HepG2 (cell line): ENCODE measurements around the gene SLC26A9. TPM values are rescaled to one million over a fixed set of nuclear protein-coding genes. Genes with fewer than 3 reads are reported as not detected.

Experiments
- ATAC-seq: fragments of 200-7000 bp; cut with Tn5 transposase; 3 replicates; pipeline ENCODE4 v1.9.1; 2020; ENCODE audit warnings: mild to moderate bottlenecking, moderate library complexity
- BruUV-seq: library from RNA; stranded (reverse); fragments of 400-500 nt; replicated peaks from 2 replicates; lab custom pipeline; 2021; lab: Mats Ljungman, UMichigan
- CTCF ChIA-PET: fragments of 300-600 bp; formaldehyde crosslinking; extraction: SDS; loops from one replicate; lab custom pipeline; 2021; ENCODE audit warnings: low total read pairs, inconsistent platforms, low intra/inter-chr PET ratio; lab: Yijun Ruan, JAX
- POLR2A ChIA-PET: fragments of 350-600 bp; sonication (Branson Sonifier 250); formaldehyde crosslinking; loops from one replicate; lab custom pipeline; 2020; ENCODE audit warnings: antibody characterized with exemption, inconsistent platforms; lab: Yijun Ruan, JAX
- DNase-seq: peaks from one replicate; pipeline ENCODE4 v3.0.0-alpha.2; 2015; ENCODE audit warnings: low spot score
- FAIRE-seq: peaks from 3 replicates; lab custom pipeline; 2011; peaks lifted over from hg19 to GRCh38; lab: Jason Lieb, UNC
- H2AFZ ChIP-seq: one replicate; pipeline ENCODE4 v1.6.1; 2011; ENCODE audit warnings: low read length, inconsistent platforms
- H3K27ac ChIP-seq: fragments of 300-600 bp; 3 replicates; pipeline ENCODE4 v1.8.0; 2011; ENCODE audit warnings: mixed run types, mild to moderate bottlenecking, mixed read lengths, low read length, inconsistent platforms; ENCODE audit not compliant: insufficient read depth; ENCODE audit errors: extremely low read length
- H3K27me3 ChIP-seq, 2 experiments: fragments of 200-600 bp in 1 of 2; 2 replicates in 1 of 2; 3 replicates in 1 of 2; pipeline versions ENCODE4 v1.6.0 to v1.8.0; 2011; ENCODE audit warnings: low read length in 2 of 2, mild to moderate bottlenecking in 2 of 2, moderate library complexity in 2 of 2, inconsistent platforms in 1 of 2; ENCODE audit not compliant: insufficient read depth in 2 of 2, control insufficient read depth in 1 of 2
- H3K36me3 ChIP-seq, 2 experiments: fragments of 200-600 bp in 1 of 2; replicated peaks in 1 of 2; 2 replicates in 1 of 2; 3 replicates in 1 of 2; pipeline versions ENCODE4 v1.5.1 to v1.8.0; 2011; ENCODE audit warnings: low read length in 2 of 2, inconsistent platforms in 1 of 2; ENCODE audit not compliant: insufficient read depth in 2 of 2, control insufficient read depth in 1 of 2
- H3K4me1 ChIP-seq: 2 replicates; pipeline ENCODE4 v1.5.1; 2012; ENCODE audit warnings: low read length, inconsistent platforms; ENCODE audit not compliant: insufficient read depth
- H3K4me2 ChIP-seq: 2 replicates; pipeline ENCODE4 v1.6.0; 2011; ENCODE audit warnings: low read depth, low read length, inconsistent platforms
- H3K4me3 ChIP-seq, 3 experiments: fragments of 200-600 bp in 1 of 3; sonication (generic), shearing (Covaris generic) in 1 of 3; replicated peaks in 1 of 3; 2 replicates each; pipeline ENCODE4 v1.5.1; 2011 to 2016; ENCODE audit warnings: low read length in 3 of 3, inconsistent platforms in 2 of 3, low read depth in 2 of 3, mild to moderate bottlenecking in 2 of 3, control low read depth in 1 of 3, mixed read lengths in 1 of 3; ENCODE audit not compliant: insufficient read depth in 1 of 3
- H3K79me2 ChIP-seq: one replicate; pipeline ENCODE4 v1.6.1; 2011; ENCODE audit warnings: low read length, inconsistent platforms; ENCODE audit not compliant: insufficient read depth
- H3K9ac ChIP-seq: 2 replicates; pipeline ENCODE4 v1.6.0; 2011; ENCODE audit warnings: mild to moderate bottlenecking, low read depth, low read length, inconsistent platforms; ENCODE audit not compliant: insufficient read depth
- H3K9me3 ChIP-seq: 2 replicates; pipeline ENCODE4 v1.5.1; 2012; ENCODE audit warnings: mild to moderate bottlenecking, low read length
- H4K20me1 ChIP-seq: 2 replicates; pipeline ENCODE4 v1.6.0; 2011; ENCODE audit warnings: inconsistent platforms, mild to moderate bottlenecking, low read length, moderate library complexity; ENCODE audit not compliant: insufficient read depth
- CCAR2 ChIP-seq: fragments of 200-400 bp; formaldehyde crosslinking; optimal IDR thresholded peaks from 2 replicates; pipeline ENCODE3; 2018; ENCODE audit warnings: low read depth, mild to moderate bottlenecking, low read length, moderate library complexity
- FOXO1 ChIP-seq: sonication (generic); formaldehyde crosslinking; IDR thresholded peaks from 2 replicates; pipeline ENCODE4 v1.4.0; 2020; ENCODE audit warnings: missing genetic modification reagents
- HES4 ChIP-seq: sonication (generic); formaldehyde crosslinking; IDR thresholded peaks from 2 replicates; pipeline ENCODE4 v1.9.0; 2021; ENCODE audit warnings: mild to moderate bottlenecking, missing genetic modification reagents, borderline replicate concordance
- SOX13 ChIP-seq, 3 experiments: fragments of 450-650 bp in 1 of 3; sonication (generic) in 1 of 3; formaldehyde crosslinking in 1 of 3; IDR thresholded peaks in 2 of 3; conservative IDR thresholded peaks in 1 of 3; 2 replicates each; pipeline versions ENCODE4 v1.5.0 to v1.6.1; 2016 to 2020; ENCODE audit warnings: antibody characterized with exemption in 1 of 3, mild to moderate bottlenecking in 1 of 3, missing compliant biosample characterization in 1 of 3, missing genetic modification reagents in 1 of 3, moderate library complexity in 1 of 3
- ZNF841 ChIP-seq: sonication (generic); formaldehyde crosslinking; IDR thresholded peaks from 2 replicates; pipeline ENCODE4 v1.8.1; 2023; ENCODE audit warnings: missing genetic modification reagents, borderline replicate concordance
- WGBS: methylation state at CpG from one replicate; pipeline ENCODE4 v1.1.6; 2017; ENCODE audit warnings: low lambda C conversion rate; 5-methylcytosine and 5-hydroxymethylcytosine counted together
- in situ Hi-C: cut with HindIII; loops from 2 replicates; pipeline ENCODE4 v1.10.0; 2017; ENCODE audit warnings: low pct_unique_long_range_greater_than_20kb; ENCODE audit not compliant: extremely low pct_ligation_motif_present
- intact Hi-C: fragments of 100-400 bp; cut with micrococcal nuclease; formaldehyde crosslinking; loops from one replicate; pipeline ENCODE4 v1.10.0; 2022; ENCODE audit not compliant: unreplicated experiment
- polyA plus RNA-seq, 8 experiments: library from polyadenylated mRNA; depleted of rRNA in 3 of 8; stranded (reverse) in 7 of 8; unstranded in 1 of 8; fragments of >200 nt; fragmentation: Illumina TruSeq in 4 of 8; extraction: Trizol in 4 of 8; gene quantifications; 2 replicates each; pipeline versions ENCODE4 v1.2.1 to v1.2.3, GENCODE V29; 2011 to 2016; ENCODE audit warnings: low read depth in 4 of 8, missing spikeins in 1 of 8, mixed read lengths in 1 of 8; ENCODE audit not compliant: insufficient read depth in 1 of 8
- total RNA-seq, 5 experiments: library from RNA; depleted of rRNA; stranded (reverse); fragments of >200 nt; fragmentation: Illumina TruSeq; extraction: Trizol; gene quantifications; 2 replicates each; pipeline ENCODE4 v1.2.3, GENCODE V29; 2016; ENCODE audit warnings: low read depth in 1 of 5
- TF ChIP-seq, protein P1 (sequence below): sonication (generic); formaldehyde crosslinking; IDR thresholded peaks from 2 replicates; pipeline ENCODE4 v1.4.0; 2020; ENCODE audit warnings: low read depth, mild to moderate bottlenecking, missing genetic modification reagents
- TF ChIP-seq, protein P2 (sequence below): sonication (generic); formaldehyde crosslinking; IDR thresholded peaks from 2 replicates; pipeline ENCODE4 v1.4.0; 2020; ENCODE audit warnings: missing genetic modification reagents
- TF ChIP-seq, protein P3 (sequence below): sonication (generic); formaldehyde crosslinking; IDR thresholded peaks from 2 replicates; pipeline ENCODE4 v1.5.1; 2020; ENCODE audit warnings: missing genetic modification reagents, mild to moderate bottlenecking, borderline replicate concordance
- TF ChIP-seq, protein P4 (sequence below): sonication (generic); formaldehyde crosslinking; IDR thresholded peaks from 2 replicates; pipeline ENCODE4 v1.5.1; 2020; ENCODE audit warnings: missing genetic modification reagents, mild to moderate bottlenecking, borderline replicate concordance

Gene SLC26A9
- total and polyA plus RNA-seq, 2 of the 13 experiments (the other 11 are each of a cell fraction or from before 2014, with no cell fraction given): 0.11 to 0.15 TPM

DNA sequence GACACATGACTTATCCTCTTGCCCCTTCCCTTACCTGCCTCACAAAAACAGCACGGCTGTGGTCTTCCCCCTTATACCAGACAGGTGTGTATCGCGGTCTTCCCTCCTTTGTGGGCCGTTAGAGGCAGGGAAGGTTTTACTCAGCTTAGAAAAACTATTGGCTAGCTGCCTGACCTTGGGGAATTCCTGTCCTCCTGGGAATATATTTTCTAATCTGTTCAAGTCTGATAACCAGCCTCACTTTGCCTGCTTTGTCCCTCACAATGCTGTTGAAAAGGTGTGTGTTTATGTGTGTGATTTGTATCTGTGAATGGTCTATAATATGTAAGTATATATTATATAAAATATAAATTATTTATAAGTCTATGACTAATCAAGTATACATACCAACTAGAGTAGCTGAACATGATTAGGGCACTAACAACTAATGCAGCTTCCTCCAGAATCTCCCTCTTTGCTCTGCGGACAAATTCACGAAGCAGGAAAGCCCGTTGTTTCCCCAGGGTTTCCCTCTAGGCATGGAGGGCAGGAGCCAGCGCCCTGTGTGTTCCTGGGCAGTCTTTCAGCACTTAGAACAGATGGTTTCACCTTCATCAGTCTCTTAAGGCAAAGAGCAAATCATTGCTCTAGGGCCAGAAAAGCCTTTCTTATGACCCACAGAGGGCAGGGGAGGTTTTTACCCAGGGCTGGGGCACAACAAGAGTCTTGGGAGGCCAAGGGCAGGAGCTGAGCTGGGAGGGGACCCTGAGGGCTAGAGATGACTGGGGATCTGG, 25.6 kb downstream of the SLC26A9 start (continued):
- TF ChIP-seq, protein P1, sequence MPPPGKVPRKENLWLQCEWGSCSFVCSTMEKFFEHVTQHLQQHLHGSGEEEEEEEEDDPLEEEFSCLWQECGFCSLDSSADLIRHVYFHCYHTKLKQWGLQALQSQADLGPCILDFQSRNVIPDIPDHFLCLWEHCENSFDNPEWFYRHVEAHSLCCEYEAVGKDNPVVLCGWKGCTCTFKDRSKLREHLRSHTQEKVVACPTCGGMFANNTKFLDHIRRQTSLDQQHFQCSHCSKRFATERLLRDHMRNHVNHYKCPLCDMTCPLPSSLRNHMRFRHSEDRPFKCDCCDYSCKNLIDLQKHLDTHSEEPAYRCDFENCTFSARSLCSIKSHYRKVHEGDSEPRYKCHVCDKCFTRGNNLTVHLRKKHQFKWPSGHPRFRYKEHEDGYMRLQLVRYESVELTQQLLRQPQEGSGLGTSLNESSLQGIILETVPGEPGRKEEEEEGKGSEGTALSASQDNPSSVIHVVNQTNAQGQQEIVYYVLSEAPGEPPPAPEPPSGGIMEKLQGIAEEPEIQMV (CRISPR knock-in tag): no peak
- TF ChIP-seq, protein P2, sequence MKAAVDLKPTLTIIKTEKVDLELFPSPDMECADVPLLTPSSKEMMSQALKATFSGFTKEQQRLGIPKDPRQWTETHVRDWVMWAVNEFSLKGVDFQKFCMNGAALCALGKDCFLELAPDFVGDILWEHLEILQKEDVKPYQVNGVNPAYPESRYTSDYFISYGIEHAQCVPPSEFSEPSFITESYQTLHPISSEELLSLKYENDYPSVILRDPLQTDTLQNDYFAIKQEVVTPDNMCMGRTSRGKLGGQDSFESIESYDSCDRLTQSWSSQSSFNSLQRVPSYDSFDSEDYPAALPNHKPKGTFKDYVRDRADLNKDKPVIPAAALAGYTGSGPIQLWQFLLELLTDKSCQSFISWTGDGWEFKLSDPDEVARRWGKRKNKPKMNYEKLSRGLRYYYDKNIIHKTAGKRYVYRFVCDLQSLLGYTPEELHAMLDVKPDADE (CRISPR knock-in tag): no peak
- TF ChIP-seq FOXO1 (CRISPR knock-in tag) (no peak), CCAR2 (no peak)
- TF ChIP-seq, protein P3, sequence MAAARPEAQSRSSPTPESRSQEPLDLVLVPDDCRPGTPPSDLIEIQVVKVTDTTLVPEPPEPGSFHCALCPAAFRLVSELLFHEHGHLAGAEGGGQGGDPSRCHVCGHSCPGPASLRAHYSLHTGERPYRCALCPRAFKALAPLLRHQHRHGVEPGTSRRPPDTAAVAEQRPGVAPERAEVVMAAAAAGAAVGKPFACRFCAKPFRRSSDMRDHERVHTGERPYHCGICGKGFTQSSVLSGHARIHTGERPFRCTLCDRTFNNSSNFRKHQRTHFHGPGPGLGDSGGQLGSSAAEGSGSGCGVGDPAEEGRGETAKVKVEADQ (CRISPR knock-in tag): no peak
- TF ChIP-seq, all 625 proteins: peak for 0

DNA sequence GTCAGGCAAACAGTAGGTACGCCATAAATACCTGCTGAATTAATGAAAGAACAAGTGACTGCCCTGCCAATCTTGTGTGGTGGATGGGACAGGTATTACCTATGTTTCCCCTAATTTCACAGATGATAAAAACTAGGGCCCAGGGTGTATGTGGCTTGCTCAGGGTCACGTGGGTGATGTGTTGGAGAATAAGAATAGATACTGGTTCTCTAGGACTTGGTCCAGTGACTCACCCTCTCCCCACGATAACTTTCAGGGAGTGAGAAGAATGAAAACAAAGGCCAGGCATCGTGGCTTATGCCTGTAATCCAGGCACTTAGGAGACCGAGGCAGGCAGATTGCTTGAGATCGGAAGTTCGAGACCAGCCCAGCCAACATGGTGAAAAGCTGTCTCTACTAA, 26.7 kb downstream of the SLC26A9 start:
- no peak for ATAC-seq
- no peaks in the 10 kb centered on the region for H4K20me1 ChIP-seq
- no peaks in the 10 kb centered on the region for H3K79me2 ChIP-seq
- H3K4me1 ChIP-seq: peaks cover 12% of the 10 kb centered on the region; the same call in 1 of the 2 replicates
- POLR2A ChIA-PET: no interaction called here
- peaks cover 0 to 3% of the 10 kb centered on the region in 2 experiments; a peak in 1 of 5 replicates for H3K27me3 ChIP-seq
- TF ChIP-seq HES4 (CRISPR knock-in tag) (no peak), ZNF841 (CRISPR knock-in tag) (no peak), SOX13 (IDR thresholded peaks at IDR 0.05) (no peak), SOX13 (CRISPR knock-in tag; conservative IDR thresholded peaks at IDR 0.05 in 1 of 2, IDR thresholded peaks at IDR 0.05 in 1 of 2) (no peak)
- TF ChIP-seq, protein P4, sequence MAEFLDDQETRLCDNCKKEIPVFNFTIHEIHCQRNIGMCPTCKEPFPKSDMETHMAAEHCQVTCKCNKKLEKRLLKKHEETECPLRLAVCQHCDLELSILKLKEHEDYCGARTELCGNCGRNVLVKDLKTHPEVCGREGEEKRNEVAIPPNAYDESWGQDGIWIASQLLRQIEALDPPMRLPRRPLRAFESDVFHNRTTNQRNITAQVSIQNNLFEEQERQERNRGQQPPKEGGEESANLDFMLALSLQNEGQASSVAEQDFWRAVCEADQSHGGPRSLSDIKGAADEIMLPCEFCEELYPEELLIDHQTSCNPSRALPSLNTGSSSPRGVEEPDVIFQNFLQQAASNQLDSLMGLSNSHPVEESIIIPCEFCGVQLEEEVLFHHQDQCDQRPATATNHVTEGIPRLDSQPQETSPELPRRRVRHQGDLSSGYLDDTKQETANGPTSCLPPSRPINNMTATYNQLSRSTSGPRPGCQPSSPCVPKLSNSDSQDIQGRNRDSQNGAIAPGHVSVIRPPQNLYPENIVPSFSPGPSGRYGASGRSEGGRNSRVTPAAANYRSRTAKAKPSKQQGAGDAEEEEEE (CRISPR knock-in tag): no peak
- DNase-seq: no peak
- in situ Hi-C loops (loop anchor here (10.0 kb wide), 1 partner anchor 188 kb away; no protein-coding TSS in a partner anchor), intact Hi-C loops (loop anchor here (10.0 kb wide), 1 partner anchor 262 kb away; no protein-coding TSS in a partner anchor)
- no peak overlapping the region for H3K27ac ChIP-seq
- CTCF ChIA-PET: interaction anchor here (4.5 kb wide), 1 partner anchor 61 kb away, joined by 59 read pairs; no protein-coding TSS in a partner anchor
- BruUV-seq: no TSS peak
- no peaks in the 10 kb centered on the region for H3K36me3 ChIP-seq
- no peaks in the 10 kb centered on the region for H3K9me3 ChIP-seq
- WGBS: 44% methylated on average over 7 of the region's 7 CpGs
- FAIRE-seq: no peak
- H3K4me2 ChIP-seq: no peak overlapping the region
- no peak overlapping the region for H2AFZ ChIP-seq
- H3K4me3 ChIP-seq: no peak overlapping the region
- no peak overlapping the region for H3K9ac ChIP-seq
